ENCODE measurements around the gene FAM53A.

The FAM53A gene

DNA sequence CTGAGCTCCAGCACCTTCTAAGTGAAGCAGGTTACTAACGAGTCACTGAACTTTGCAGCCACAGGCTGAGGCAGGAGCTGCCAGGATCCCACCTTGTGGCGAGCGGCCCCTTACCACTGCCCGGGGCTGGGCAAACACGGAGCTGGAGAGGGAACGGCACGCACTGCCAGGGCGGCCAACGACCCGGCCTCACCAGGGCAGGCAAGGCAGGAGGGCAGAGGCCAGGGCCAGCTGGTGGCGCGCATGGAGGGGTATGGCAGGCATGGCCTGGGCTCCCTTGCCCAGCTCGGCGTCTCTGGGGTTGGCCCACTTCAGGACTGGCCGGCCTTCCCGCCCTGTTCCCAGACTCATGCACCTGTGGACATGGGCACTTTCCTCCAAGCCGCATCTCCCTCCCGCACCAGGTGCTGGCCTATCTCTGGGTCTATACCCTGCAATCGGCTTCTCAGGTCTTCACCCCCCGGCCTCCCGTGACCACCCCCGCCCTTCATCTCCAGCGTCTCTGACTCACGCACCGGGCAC, 64.9 kb downstream of the FAM53A start:
- TF ChIP-seq, protein P1, sequence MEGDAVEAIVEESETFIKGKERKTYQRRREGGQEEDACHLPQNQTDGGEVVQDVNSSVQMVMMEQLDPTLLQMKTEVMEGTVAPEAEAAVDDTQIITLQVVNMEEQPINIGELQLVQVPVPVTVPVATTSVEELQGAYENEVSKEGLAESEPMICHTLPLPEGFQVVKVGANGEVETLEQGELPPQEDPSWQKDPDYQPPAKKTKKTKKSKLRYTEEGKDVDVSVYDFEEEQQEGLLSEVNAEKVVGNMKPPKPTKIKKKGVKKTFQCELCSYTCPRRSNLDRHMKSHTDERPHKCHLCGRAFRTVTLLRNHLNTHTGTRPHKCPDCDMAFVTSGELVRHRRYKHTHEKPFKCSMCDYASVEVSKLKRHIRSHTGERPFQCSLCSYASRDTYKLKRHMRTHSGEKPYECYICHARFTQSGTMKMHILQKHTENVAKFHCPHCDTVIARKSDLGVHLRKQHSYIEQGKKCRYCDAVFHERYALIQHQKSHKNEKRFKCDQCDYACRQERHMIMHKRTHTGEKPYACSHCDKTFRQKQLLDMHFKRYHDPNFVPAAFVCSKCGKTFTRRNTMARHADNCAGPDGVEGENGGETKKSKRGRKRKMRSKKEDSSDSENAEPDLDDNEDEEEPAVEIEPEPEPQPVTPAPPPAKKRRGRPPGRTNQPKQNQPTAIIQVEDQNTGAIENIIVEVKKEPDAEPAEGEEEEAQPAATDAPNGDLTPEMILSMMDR (IDR thresholded peaks at IDR 0.05; ENCODE audit: borderline replicate concordance, insufficient read depth, low read depth, low read length), result no peak
- no peak overlapping the region for H3K4me3 ChIP-seq (ENCODE audit: low read depth, low read length)

DNA sequence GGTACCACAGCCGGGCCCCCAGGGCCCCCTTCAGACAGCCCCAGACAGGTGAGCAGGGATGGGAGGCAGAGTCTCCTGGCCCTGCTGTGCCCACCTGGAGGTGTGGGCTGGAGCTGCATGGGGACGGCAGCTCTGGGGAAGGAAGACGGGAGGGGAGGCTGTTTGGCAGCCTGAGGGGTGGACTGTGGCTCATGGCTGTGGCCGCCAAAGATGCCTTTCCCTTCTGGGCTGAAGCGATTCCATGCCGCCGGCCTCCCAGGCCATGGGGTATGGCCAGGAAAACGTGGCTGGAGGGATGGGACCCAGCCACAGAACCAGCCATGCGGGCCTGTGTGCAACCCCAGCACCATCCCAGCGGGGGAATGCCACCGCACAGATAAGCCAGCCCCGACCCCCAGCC, 65.7 kb downstream of the FAM53A start:
- no peak overlapping the region for H3K4me3 ChIP-seq (ENCODE audit: low read depth, low read length)
- TF ChIP-seq, protein P1 (IDR thresholded peaks at IDR 0.05; ENCODE audit: borderline replicate concordance, insufficient read depth, low read depth, low read length), result no peak

DNA sequence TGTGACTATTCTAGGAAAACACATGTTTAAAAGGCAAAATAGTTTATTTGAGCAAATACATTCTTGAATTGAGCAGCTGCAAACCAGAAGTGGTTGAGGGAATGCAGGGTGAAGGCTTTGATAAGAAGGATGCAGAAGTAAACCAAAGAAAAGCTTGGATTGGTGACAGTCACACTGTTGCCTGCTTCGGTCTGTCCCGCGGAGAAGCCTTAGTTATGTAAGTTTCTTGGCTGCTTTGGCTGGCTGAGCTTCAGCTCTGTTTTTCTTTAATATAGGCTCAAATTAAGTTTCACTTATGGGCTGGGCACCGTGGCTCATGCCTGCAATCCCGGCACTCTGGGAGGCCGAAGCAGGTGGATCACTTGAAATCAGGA, 67.6 kb downstream of the FAM53A start:
- H3K4me3 ChIP-seq (ENCODE audit: low read depth, low read length), result no peak overlapping the region
- TF ChIP-seq, protein P1 (IDR thresholded peaks at IDR 0.05; ENCODE audit: borderline replicate concordance, insufficient read depth, low read depth, low read length), result no peak

DNA sequence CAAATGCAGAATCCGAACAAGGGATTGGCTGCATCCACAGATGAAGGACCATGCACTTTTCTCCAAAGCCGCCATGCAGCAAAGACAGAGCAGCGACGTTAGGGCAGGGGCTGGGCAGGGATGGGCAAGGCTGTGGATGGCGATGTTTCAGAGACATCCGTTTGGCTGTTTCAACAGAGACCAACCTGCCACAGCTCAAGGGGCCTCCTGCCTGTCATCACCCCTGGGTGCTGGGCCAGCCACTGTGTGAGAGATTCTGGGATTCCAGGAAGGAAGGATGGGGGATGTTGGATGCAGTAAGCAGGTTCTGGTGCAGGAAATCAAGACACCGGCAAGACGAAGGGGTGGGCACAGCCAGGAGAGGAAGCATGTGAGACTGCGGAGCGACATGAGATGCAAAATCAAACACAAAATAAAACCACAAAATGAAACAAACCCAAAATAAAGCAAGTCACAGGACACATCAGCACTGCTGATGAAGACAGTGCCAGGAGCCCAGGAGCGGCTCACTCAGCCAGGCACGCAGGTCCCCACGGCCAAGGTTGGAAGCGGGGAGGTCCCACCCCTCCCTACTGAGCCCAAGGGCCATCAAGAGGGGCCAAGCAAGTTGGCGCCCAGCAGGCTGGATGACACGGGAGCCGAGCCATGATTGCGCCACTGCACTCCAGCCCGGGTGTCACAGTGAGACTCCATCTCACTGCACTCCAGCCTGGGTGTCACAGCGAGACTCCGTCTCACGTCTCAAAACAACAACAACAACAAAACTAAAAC, 68.1 kb downstream of the FAM53A start:
- TF ChIP-seq, protein P1 (IDR thresholded peaks at IDR 0.05; ENCODE audit: borderline replicate concordance, insufficient read depth, low read depth, low read length), result no peak
- H3K4me3 ChIP-seq (ENCODE audit: low read depth, low read length), result no peak overlapping the region

DNA sequence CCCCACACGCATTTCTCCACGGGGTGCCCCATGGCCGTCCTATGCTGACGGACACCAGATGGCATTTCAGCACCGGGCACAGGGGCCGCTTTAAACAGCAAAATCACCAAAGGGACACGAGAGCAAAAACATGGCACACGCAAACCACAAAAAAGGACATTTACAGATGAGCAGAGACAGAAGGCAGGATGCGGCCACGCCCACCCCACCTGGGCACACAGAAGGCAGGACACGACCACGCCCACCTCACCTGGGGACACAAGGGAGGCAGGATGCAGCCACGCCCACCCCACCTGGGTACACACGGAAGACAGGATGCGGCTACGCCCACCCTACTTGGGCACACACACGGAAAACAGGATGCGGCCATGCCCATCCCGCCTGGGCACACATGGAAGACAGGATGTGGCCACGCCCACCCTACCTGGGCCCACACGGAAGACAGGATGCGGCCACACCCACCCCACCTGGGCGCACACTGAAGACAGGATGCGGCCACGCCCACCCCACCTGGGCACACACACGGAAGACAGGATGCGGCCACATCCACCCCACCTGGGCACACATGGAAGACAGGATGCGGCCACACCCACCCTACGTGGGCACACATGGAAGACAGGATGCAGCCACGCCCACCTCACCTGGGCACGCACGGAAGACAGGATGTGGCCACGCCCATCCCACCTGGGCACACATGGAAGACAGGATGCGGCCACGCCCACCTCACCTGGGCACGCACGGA, 69.1 kb downstream of the FAM53A start:
- no peak overlapping the region for H3K4me3 ChIP-seq (ENCODE audit: low read depth, low read length)
- TF ChIP-seq, protein P1 (IDR thresholded peaks at IDR 0.05; ENCODE audit: borderline replicate concordance, insufficient read depth, low read depth, low read length), result no peak

DNA sequence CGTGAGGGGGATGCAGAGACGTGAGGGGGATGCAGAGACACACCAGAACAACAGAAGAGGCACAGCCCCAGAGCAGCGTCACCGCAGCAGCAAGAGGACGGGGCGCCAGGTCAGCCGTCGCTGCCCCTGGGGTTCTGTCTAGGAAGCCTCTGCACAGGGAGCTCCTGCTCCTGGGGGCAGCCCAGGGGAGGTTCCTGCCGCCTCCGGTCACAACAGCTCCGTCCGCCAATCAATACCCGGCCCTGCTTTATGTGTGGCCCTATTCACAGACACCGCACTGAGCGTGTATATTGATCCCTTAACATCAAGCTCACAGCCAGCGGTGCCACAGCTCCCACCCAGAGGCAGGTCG, 69.6 kb downstream of the FAM53A start:
- TF ChIP-seq, protein P1 (IDR thresholded peaks at IDR 0.05; ENCODE audit: borderline replicate concordance, insufficient read depth, low read depth, low read length), result no peak
- no peak overlapping the region for H3K4me3 ChIP-seq (ENCODE audit: low read depth, low read length)

All from GM12875 (cell line).